ENCODE measurements around the gene TICAM1.
"Not testable (repeated sequence)": the region's sequence is repeated elsewhere in the genome, so short reads cannot be mapped to it uniquely, and the experiment has no call there.

Gene TICAM1

DNA sequence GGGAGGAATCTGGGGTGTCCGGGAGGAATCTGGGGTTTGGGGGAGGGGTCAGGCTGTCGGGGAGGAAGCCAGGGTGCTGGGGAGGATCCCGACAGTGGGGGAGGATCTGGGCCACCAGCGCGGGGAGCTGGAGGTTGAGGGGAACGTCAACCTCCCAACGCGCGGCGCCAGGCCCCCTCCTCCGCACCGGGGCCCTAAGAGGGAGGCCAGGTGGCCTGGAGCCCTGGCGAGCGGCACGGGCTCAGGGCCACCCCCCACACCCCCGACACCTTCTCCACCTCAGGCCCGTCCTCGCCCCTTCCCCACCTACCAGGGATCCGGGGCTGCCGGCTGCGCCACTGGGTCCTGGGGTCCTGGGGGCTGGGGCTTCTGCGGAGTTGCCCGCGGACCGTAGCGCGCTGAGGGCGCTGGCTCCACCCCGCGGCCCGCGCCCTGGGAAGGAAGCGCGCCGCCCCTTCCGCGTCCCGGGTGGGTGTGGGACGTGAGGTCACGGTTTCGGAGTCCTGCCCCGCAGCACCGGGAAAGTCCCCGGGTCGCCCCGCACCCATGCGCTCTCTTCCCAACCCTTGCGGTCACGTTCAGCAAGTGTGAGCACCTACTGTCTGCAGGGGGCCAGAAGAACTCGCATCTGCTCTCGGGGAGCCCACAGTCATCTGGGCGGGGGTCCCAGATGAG is at the start of gene TICAM1:
TSS of gene TICAM1 (minus strand) at position 409 of the 675 bp plus-strand sequence. CDS start 13,335 bp downstream, outside the sequence.
- DNase-seq (ENCODE audit: low spot score): peak; percentile 71

DNA sequence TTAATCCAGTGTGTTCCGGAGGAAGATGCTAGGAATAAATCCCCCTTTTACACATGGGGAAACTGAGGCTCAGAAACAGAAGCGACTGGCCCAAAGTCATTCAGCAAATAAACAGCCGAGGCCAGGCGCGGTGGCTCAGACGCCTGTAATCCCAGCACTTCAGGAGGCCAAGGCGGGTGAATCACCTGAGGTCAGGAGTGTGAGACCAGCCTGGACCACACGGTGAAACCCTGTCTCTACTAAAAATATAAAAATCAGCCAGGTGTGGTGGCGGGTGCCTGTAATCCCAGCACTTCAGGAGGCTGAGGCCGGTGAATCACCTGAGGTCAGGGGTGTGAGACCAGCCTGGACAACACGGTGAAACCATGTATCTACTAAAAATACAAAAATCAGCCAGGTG is 47.5 kb upstream of the TICAM1 start:
- DNase-seq (ENCODE audit: low spot score): no peak

DNA sequence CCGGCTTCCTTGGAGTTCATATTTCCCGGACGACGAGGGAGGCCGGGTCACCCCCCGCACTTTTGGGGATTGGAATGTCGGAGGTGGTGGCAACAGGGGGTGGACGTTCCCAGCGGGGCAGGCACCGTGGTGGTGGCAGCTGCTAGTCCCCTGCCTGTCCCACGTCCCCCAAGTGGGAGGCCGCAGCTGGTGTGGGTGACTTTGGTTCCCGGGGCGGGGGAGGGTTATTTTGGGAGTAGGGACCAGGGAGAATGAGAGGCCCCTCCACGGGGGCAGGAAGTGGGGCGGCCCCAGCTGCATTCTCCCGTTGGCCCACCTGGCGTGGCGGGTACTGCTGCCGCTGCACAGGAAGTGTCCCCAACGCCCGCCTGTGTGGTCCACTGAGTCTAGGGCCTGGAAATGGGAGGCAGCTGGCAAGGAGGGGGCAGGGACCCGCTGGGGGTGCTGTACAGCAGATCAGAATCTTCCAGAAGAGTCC is 47.0 kb upstream of the TICAM1 start:
- peak; percentile 48 for DNase-seq (ENCODE audit: low spot score)

DNA sequence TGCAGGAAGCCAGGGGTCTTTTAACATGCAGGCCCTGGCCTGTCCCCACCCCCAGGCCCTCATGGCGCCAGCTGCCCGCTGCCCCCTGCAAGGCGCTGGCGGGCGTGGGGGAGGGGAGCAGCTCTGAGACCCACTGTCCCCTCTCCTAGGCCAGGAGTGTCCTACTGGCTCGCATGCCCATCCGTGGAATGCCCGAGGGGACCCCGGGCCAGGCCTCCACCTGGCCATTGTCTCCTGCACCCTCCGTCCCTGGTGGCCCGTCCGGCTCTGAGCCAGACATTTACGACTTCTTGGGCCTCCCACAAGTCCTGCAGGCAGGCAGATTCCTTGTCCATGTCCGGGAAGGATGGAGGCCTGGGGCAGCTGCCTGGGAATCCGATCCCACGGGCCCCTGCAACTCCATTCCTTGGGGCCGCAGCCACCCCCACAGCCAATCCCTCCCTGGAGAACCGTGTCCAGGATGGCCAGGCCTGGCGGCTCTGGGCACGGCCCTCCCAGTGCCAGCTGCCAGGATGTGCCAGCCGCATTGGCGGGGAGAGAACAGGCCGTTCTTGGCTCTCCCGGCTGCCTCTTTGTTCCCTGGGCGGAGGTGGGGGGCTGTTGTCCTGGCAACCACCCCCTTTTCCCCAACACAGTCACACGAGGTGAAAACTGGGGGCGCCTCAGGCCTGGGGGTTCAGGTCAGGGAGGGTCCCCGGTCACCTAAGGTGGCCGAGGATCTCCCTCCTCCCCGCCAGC is 46.4 kb upstream of the TICAM1 start:
- peak; percentile 67 for DNase-seq (ENCODE audit: low spot score)

DNA sequence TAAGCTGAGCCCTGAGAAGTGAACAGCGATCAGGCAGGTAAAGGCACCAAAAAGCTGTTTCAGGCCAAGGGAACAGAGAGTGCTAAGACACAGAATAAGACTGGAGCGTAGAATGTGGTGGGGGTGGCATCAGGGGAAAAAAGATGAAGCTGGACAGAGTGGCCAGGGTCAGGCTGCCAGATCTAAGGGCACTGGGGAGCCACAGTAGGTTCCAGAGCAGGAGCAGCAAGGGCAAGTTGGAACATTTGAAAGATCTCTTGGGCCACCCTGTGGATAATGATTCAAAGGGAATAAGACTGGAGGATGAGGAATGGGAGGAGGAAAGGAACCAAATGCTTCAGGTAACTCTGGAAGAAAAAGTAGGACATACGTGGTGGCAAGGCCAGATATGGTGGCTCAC is 42.4 kb upstream of the TICAM1 start:
- no peak for DNase-seq (ENCODE audit: low spot score)

DNA sequence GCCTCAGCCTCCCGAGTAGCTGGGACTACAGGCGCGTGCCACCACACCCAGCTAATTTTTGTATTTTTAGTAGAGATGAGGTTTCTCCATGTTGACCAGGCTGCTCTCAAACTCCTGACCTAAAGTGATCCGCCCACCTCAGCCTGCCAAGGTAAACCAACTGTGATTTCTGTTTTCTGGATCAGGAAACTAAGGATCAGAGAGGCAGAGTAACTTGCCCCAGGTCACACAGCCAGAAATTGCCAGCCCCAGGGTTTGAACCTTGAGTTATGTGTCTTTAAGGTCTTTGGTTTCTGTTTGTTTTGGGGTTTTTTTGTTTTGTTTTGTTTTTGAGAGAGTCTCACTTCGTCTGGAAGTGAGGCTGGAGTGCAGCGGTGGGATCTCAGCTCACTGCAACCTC is 40.2 kb upstream of the TICAM1 start:
- DNase-seq (ENCODE audit: low spot score): no peak

DNA sequence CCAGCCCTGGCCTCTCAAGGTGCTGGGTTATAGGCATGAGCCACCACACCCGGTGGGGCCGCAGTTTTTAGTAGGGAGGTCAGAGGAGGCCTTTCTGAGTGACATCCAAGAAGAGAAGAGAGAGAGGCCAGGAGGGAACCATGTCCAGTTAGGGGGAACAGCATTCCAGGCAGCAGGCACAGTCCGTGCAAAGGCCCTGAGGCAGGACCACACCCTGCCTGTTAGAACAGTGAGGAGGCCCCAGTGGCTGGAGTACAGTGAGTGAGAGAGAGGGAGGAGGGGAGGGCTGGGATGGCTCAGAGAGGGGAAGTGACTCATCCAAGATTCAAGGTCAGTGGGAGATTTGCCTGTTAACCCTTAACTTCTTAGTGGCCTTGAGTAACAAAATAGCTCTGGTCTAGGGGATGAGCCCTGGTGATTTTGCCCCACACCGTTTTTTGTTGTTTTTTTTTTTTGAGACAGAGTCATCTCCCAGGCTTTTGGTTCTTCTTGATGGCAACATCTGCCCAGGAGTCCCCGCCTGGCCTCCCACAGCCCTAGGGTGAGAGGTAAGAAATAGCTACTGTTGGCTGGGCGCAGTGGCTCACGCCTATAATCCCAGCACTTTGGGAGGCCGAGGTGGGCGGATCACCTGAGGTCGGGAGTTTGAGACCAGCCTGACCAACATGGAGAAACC is 38.7 kb upstream of the TICAM1 start:
- DNase-seq (ENCODE audit: low spot score): peak; percentile 11

DNA sequence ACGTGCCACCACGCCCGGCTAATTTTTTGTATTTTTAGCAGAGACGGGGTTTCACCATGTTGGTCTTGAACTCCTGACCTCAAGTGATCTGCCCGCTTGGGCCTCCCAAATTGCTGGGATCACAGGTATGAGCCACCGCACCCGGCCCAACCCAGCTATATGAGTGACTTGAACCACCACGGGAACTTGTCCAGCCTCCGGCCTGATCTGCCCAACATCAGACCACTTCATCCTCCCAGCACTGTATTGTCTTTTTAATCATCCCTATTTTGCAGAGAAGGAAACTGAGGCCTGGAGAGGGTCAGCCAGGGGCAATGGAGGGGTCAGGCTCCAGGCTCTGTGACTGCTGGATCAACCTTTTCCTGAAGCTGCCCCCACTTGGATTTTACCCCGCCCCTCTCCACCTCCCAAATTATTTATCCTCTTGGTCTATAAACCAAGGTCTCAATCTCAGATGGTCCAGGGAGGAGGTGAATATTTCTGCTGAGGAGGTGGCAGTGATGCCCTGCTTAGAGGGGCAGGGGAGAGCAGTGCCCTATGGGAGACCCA is 36.8 kb upstream of the TICAM1 start:
- DNase-seq (ENCODE audit: low spot score): no peak

DNA sequence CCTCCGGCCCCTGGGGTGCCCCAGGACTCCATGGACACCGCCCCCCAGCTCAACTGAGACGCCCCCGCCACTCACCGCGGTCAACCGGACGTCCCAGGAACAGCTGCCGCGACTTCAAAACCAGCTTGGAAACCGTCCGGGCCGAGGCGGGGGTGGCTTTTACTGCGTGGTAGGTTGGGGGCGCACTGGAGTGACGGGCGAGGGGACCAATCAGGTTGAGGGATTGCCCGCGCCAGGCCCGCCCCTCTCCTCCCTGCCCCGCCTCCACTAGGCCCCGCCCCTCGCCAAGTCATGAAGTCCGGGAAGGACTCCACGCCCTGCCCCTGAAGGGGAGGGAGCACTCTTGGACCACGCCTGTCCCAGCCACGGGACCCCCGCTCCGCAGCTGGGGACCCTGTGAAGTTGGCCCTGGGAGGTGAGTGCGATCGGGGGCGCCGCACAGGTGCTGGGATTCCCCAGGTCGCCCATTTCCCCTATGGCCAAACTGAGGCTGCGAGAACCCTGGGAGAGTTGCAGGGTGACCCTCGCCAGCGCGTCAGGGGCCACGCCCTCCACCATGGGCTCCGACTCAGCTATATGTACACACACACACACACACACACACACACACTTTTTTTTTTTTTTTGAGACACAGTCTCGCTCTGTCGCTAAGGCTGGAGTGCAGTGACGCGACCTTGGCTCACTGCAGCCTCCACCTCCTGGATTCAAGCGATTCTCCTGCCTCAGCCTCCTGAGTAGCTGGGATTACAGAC is 36.2 kb upstream of the TICAM1 start, which contains the start of gene PLIN3:
TSS of gene PLIN3 (minus strand) at position 134 of the 752 bp plus-strand sequence. CDS start 6,273 bp downstream, outside the sequence.
- peak; percentile 100 for DNase-seq (ENCODE audit: low spot score)

DNA sequence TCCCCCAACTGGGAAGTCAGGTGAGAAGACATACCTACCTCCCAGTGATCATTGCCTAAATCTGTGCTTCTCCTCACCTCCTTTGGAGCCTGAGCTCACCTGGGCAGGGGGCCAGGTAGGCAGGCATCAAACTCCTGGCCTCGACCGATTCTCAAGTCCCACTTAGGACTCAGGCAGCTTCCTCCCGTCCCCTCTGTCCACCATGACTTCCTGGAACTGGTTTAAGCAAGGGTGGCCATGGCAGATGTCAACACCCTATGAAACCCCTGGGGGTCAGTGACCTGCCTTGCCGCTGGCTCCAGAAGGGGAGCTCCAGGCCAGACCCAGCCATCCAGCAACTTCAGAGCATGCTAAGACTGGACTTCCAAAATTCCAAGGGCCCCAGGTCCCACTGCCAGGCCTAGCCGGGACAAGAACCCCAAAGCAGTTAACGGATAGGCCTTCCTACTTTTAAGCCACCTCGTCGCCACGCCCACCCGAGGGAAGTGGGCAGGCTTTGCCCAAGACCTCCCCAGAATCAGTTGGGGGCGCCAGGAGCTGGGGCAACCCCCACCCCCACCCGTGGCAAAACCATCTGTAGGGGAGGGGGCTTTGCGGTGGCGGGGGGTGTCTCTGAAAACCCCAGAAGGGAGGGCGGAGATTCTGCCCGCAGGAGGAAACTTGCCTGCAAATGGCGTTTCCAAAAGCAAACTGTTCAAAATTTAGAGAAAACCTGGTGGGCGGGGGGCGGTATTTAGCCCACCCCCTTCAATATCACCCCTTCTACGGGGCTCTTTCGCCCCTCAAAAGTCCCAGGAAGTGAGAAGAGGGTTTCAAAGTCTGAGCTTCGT is 35.3 kb upstream of the TICAM1 start:
- peak; percentile 80 for DNase-seq (ENCODE audit: low spot score)

DNA sequence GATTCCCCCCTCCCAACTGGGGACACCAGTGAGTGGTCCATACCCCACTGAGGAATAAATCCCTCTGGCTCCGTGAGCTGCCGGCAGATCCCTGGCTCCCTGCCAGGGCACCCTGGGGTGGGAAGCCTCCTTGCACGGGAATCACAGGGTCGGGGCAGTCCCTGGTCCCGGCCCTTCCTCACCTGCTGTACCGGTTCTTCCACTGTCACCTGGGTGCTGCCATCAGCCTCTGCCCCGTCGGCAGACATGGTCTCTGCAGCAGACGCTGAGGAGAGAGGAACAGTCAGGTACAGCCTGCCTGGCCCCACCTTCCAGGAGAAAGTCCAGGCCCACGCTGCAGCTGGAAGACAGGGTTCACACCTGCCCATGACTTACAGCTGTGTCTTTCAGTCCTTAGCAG is 29.6 kb upstream of the TICAM1 start:
- DNase-seq (ENCODE audit: low spot score): peak; percentile 17

DNA sequence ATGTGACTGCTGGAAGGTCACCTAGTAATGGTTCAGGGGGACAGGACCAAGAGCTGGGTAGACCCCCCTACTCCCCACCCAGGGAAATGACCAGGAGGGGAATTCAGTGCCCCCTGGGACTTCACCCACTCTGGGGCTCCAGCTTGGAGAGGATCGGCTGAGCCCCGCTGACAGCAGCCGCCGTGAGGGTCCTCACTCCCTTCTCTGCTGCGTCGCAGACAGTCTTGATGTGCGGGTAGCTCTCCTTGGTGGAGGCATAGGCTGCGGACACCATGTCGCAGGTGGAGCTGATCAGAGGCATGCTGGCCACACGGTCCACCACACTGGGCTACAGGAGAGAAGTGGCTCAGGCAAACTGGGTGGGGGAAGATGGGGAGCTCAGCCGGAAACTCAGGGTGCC is 28.2 kb upstream of the TICAM1 start:
- DNase-seq (ENCODE audit: low spot score): no peak

DNA sequence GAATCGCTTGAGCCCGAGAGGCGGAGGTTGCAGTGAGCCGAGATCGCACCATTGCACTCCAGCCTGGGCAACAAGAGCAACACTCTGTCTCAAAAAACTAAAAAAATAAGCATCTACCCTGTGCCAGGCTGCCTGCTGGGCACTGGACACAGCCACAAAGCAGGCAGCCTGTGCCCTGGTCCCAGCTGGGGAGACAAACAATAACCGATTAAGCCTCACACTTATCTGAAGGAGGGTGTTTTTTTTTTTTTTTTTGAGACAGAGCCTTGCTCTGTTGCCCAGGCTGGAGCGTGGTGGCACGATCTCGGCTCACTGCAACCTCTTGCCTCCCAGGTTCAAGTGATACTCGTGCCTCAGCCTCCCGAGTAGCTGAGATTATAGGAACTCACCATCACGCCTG is 25.0 kb upstream of the TICAM1 start:
- DNase-seq (ENCODE audit: low spot score): not testable (repeated sequence)

DNA sequence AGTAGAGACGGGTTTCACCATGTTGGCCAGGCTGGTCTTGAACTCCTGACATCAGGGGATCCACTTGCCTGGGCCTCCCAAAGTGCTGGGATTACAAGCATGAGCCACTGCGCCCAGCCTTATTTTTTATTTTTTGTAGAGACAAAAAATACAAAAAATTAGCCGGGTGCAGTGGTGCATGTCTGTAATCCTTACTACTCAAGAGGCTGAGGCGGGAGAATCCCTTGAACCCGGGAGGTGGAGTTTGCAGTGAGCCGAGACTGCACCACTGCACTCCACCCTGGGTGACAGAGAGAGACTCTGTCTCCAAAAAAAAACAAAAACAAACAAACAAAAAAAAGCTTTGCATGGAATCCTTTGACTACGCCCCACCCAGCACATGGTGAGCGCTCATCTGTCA is 22.0 kb upstream of the TICAM1 start:
- not testable (repeated sequence) for DNase-seq (ENCODE audit: low spot score)

DNA sequence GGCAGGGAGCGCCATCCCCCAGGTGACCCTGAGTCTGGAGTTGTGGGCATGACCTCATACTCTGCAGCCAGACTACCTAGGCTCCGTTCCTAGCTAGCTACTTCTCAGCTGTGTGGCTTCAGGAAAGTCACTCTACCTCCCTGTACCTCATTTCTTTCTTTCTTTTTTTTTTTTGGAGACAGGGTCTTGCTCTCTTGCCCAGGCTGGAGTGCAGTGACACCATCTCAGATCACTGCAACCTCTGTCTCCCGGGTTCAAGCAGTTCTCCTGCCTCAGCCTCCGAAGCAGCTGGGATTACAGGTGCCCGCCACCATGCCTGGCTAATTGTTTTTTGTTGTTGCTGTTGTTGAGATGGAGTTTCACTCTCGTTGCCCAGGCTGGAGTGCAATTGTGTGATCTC is 21.0 kb upstream of the TICAM1 start:
- DNase-seq (ENCODE audit: low spot score): no peak

DNA sequence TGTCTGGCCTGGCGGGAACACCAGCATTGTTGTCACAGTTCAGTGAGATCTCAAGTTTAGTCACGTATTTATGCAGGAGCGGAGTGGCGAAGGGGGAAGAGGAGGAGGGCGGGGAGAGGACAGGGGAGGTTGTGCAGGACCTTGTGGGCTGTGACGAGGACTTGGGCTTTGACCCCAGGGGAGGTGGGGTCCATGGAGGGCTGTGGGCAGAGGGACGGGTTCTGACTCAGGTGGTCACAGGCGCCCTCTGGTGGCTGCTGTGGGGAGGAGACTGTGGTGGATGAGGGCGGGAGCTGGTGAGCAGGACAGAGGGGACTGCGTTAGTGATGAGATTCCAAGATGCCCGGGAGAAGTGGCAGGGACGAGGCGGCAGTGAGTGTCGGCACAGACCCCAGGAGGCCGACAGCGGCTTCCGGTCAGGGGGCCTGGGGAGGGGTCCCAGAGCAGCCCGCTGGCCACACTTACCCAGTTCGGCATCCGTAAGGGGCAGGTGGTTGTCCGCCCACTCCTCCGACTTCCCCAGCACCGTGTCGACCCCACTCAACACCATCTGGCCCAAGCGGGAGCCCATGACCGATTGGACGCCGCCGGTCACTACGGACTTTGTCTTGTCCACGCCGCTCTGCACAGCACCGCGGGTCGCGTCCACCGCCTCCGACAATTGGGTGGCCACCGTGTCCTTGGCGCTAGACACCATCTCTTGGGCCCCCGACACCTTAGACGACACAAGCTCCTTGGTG is 20.2 kb upstream of the TICAM1 start:
- DNase-seq (ENCODE audit: low spot score): peak; percentile 92

DNA sequence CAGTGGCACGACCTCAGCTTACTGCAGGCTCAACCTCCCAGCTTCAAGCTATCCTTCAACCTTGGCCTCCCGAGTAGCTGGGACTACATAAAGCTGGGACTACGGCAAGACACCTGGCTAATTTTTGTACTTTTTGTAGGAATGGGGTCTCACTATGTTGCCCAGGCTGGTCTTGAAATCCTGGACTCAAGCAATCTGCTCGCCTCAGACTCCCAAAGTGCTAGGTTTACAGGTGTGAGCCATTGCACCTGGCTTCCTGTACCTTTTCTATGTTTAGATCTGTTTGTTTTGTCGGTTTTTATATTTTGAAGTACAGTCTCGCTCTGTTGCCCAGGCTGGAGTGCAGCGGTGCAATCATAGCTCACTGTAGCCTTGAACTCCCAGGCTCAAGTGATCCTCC is 17.5 kb upstream of the TICAM1 start:
- DNase-seq (ENCODE audit: low spot score): no peak

DNA sequence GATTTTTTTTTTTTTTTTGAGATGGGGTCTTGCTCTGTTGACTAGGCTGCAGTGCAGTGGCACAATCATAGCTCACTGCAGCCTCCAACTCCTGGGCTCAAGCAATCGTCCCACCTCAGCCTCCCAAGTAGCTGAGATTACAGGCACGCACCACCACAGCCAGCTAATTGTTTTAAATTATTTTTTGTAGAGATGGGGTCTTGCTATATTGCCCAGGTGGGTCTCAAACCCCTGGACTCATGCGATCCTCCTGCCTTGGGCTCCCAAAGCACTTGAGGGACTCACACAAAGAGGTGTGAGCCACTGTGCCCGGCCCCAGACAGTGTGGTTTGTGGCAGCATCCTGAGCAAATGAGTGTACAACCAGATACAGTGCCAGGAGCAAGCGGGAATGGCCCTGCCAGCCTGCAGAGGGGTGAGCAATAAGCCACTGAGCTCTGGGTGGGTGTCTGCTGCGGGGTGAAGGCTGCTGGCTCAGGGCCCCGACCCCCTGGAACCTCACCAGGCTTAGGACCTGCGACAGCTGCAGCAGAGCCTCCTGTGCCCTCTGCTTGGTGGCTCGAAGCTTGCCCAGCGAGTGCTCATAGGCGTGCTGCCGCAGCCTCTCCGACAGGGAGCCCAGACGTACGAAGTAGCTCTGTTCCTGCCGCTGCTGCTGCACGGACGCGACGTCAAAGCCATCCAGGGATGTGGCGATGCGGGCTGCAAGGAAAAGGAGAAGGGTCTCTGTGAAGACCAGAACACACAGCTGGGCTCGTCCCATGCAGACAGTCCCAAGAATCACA is 15.9 kb upstream of the TICAM1 start:
- no peak for DNase-seq (ENCODE audit: low spot score)

DNA sequence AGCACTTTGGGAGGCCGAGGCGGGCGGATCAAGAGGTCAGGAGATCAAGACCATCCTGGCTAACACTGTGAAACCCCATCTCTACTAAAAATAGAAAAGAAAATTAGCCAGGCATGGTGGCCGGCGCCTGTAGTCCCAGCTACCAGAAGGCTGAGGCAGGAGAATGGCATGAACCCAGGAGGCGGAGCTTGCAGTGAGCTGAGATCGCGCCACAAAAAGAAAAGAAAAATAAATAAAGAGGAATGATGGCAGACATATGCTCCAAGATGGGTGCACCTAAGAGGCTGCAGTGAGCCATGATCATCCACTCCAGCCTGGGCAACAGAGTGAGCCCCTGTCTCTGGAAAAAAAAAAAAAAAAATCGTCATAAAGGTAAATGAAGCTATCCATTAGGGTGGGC is 14.5 kb upstream of the TICAM1 start:
- not testable (repeated sequence) for DNase-seq (ENCODE audit: low spot score)
